Measurements from ENCODE around the gene FAM25G. TPM values are rescaled to one million over a fixed set of nuclear protein-coding genes. Genes with fewer than 3 reads are reported as not detected.

Gene FAM25G
- total and polyA plus RNA-seq, 9 donors: not detected

DNA sequence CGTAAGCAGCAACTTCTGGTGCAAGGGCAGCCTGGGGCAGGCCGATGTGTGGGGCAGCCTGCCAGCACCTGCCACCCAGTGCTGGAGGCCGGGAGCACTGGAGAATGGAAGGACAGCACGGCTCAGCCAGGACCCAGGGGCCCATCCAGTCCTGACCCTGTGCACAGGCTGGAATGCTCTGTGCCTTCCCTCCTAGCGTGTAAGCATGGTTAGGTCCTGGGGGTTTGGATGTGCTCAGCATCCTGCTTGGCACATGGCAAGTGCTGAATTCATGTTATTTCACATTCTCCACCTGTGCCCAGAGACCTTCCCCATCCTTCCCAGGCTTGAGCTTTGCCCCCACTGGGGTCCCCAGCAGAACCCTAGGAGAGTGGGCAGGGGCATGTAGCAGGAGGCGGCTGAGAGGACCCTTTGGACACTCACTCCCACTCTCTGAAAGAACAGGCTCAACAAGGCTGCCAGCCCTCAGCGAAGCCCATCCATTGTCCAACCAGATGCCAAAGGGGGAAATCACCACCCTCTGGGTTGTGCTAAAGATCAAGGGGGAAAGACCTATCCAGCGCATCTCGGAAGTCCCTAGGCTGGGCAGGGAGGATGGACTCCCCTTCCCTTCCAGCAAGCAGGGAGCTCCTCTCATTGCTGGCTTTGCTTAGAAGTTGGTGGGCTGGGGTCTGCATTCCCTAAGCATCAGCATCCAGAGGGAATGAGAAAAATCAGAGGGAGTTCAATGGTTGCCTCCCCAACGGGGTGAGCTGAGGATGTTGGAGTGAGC, 37.3 kb downstream of the FAM25G start:
- no peak overlapping the region for H3K4me3 ChIP-seq
- WGBS, 3 donors: 79 to 86% (median 82%) methylated on average over 10 of the region's 10 CpGs
- intact Hi-C loops (cut with DNase I): no loop called here

DNA sequence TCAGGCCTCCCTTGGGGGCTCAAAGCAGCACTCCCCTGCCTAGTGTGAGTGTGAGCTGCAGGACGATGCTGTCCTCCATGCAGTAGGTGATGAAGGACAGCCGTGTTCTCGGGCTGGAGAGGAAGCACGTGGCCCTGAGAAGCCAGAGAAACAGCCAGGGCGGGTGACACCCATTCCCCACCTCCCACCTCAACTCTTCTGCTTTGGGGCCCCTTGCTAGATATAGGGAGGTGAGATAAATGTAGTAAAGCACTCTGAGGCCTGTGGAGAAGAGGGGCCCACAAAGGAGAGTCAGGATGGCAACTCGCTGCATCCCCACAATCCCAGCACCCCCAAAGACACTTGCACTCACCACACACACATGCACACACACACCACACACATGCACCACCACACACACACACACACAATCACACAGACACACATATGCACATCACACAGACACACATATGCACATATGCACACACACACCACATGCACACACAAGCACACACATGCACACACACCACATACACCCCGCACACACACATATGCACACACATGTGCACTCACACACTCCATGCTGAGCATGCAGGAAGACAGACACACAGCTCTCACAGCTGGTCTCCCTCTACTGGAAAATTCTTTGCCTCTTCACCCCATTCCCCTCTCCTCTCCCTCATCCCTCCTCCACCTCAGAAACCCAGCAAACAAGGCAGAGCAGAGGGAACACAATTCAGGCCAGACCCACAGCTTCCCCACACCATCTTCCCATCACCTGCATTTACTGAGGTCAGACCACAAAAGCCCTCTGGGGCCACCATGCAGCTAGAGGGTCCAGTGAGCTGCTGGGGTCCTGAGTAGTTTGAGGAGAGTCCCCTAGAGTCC, 38.1 kb downstream of the FAM25G start:
- 62 to 70% (median 70%) methylated on average over 7 of the region's 7 CpGs for WGBS, 3 donors
- Histone ChIP-seq H3K27me3 (no peaks in the 10 kb centered on the region), H3K36me3 (no peaks in the 10 kb centered on the region), H3K27ac (no peak overlapping the region), H3K9me3 (no peaks in the 10 kb centered on the region), H3K4me3 (no peak overlapping the region), H3K4me1 (ENCODE audit: insufficient read depth) (peaks cover 6% of the 10 kb centered on the region)
- intact Hi-C loops (cut with DNase I): no loop called here
- TF ChIP-seq POLR2A (IDR thresholded peaks at IDR 0.05): no peak
- TF ChIP-seq, protein P1, sequence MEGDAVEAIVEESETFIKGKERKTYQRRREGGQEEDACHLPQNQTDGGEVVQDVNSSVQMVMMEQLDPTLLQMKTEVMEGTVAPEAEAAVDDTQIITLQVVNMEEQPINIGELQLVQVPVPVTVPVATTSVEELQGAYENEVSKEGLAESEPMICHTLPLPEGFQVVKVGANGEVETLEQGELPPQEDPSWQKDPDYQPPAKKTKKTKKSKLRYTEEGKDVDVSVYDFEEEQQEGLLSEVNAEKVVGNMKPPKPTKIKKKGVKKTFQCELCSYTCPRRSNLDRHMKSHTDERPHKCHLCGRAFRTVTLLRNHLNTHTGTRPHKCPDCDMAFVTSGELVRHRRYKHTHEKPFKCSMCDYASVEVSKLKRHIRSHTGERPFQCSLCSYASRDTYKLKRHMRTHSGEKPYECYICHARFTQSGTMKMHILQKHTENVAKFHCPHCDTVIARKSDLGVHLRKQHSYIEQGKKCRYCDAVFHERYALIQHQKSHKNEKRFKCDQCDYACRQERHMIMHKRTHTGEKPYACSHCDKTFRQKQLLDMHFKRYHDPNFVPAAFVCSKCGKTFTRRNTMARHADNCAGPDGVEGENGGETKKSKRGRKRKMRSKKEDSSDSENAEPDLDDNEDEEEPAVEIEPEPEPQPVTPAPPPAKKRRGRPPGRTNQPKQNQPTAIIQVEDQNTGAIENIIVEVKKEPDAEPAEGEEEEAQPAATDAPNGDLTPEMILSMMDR (IDR thresholded peaks at IDR 0.05): no peak
- TF ChIP-seq EP300 (IDR thresholded peaks at IDR 0.05): no peak
- peak in 1 of 5 donors; percentile 1 for DNase-seq

More for the DNA sequence above, 37.3 kb downstream of the FAM25G start:
- Histone ChIP-seq H3K36me3 (no peaks in the 10 kb centered on the region), H3K4me1 (ENCODE audit: insufficient read depth) (peaks cover 6% of the 10 kb centered on the region), H3K27me3 (no peaks in the 10 kb centered on the region), H3K27ac (no peak overlapping the region), H3K9me3 (no peaks in the 10 kb centered on the region)
- TF ChIP-seq POLR2A (IDR thresholded peaks at IDR 0.05): no peak
- no peak for TF ChIP-seq EP300 (IDR thresholded peaks at IDR 0.05)
- TF ChIP-seq, protein P1 (IDR thresholded peaks at IDR 0.05): no peak
- DNase-seq: peak in 2 of 5 donors; percentile 5 to 24

DNA sequence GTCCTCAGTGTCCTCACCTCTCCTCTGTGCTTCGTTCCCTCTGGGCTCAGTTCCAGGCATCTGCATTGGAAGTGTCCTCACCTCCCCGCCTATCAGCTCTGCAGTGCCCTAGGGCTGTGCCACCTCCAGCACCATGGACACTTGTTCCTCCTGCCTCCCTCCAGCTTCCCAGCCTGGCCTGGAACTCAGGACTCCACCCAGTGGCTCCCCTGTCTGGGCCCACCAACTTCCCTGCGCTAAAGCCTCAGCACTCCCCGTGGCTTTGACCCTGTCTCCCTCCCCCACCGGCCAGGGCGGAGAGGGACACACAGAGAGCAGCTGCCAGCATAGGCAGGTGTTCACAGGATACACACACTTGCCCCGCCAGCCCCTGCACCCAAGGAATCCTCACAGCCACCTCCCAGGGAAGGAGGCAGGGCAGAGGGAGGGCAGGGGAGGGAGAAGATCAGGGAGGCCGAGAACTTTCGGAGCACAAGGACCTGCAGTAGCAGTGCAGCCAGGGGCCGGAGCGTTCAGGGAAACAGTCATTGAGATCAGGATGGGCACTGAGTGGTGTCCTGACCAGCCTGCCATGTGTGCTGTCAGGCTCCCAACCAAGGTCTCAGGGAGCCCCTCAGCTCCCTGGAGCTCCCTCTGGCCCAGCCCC, 38.9 kb downstream of the FAM25G start:
- Histone ChIP-seq H3K36me3 (no peaks in the 10 kb centered on the region), H3K4me1 (ENCODE audit: insufficient read depth) (peaks cover 6% of the 10 kb centered on the region), H3K9me3 (no peaks in the 10 kb centered on the region), H3K27ac (no peak overlapping the region), H3K4me3 (no peak overlapping the region), H3K27me3 (no peaks in the 10 kb centered on the region)
- WGBS, 3 donors: 66 to 78% (median 75%) methylated on average over 11 of the region's 11 CpGs
- intact Hi-C loops (cut with DNase I): no loop called here
- no peak for TF ChIP-seq EP300 (IDR thresholded peaks at IDR 0.05)
- no peak for TF ChIP-seq POLR2A (IDR thresholded peaks at IDR 0.05)
- TF ChIP-seq, protein P1 (IDR thresholded peaks at IDR 0.05): no peak
- DNase-seq: peak in 1 of 5 donors; percentile 22

DNA sequence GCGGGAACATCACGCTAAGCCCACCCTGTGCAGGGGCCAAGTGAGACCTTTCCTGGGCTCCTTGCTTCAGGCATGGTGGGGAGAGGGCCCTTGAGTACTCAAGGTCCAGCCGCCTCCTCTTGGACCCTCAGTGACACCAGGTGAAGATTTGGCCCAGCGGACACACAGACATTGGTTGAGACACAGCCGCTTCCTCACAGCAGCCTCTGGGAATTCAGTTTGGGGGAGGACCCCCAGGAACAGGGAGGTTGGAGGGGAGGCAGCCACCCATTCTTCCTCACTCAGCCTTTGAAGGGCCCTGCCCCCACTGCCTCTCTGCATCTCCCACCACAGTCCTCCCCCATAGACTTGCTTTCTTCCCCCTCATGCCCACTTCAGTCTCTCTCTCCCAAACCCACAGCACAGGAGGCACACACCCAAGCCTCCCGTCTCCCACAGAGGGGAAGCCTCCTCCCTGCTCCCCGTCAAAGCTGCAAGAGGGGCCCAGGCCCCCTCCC, 39.5 kb downstream of the FAM25G start:
- Histone ChIP-seq H3K27ac (no peak overlapping the region), H3K9me3 (no peaks in the 10 kb centered on the region), H3K4me3 (no peak overlapping the region), H3K36me3 (no peaks in the 10 kb centered on the region), H3K4me1 (ENCODE audit: insufficient read depth) (peaks cover 6% of the 10 kb centered on the region), H3K27me3 (no peaks in the 10 kb centered on the region)
- intact Hi-C loops (cut with DNase I): no loop called here
- WGBS, 3 donors: 87 to 92% (median 89%) methylated on average over 7 of the region's 7 CpGs
- TF ChIP-seq POLR2A (IDR thresholded peaks at IDR 0.05) (no peak), EP300 (IDR thresholded peaks at IDR 0.05) (no peak)
- TF ChIP-seq, protein P1 (IDR thresholded peaks at IDR 0.05): no peak
- DNase-seq: peak in 1 of 5 donors; percentile 21
